Right ventricle myocardium superior (tissue), 1 donor: ENCODE results near the gene PGM1. TPM values are rescaled to one million over a fixed set of nuclear protein-coding genes. Genes with fewer than 3 reads are reported as not detected.

Experiments
- ATAC-seq: fragments of 200-7000 bp; cut with Tn5 transposase; one replicate; pipeline ENCODE4 v1.9.1; 2020; ENCODE audit warnings: mild to moderate bottlenecking; ENCODE audit not compliant: poor library complexity
- DNase-seq: peaks from one replicate; pipeline ENCODE4 v3.0.0-alpha.2; 2020
- intact Hi-C: fragments of 100-400 bp; cut with DNase I; formaldehyde crosslinking; loops from one replicate; pipeline ENCODE4 v1.11.2; 2022
- total RNA-seq: library from RNA; stranded (reverse); fragmentation: NEBNext Ultra II Directional; extraction: Animal tissue kit (Norgen Biotek cat#: 25700); gene quantifications from one replicate; pipeline ENCODE4 v1.2.1, GENCODE V29; 2021
- donor health status: DM: no; HTN: yes; CAD: no; lungs with severe emphysema.

Gene PGM1
- total RNA-seq, 1 donor from 2014 or later: 283 TPM

- DNase-seq (no peak), ATAC-seq (no peak)
- intact Hi-C loops: loop anchor here (5.0 kb wide), 1 partner anchor 618 kb away; no protein-coding TSS in a partner anchor
These were observed 30.7 kb downstream of the PGM1 start for GRCh38 chr1:63623952-63624351.

- peak; percentile 22 for ATAC-seq
- intact Hi-C loops: loop anchor here (5.0 kb wide), 1 partner anchor 617 kb away; no protein-coding TSS in a partner anchor
- no peak for DNase-seq
These were observed 31.7 kb downstream of the PGM1 start for GRCh38 chr1:63624911-63625310.

- peak; percentile 9 for ATAC-seq
- intact Hi-C loops: no loop called here
- DNase-seq: no peak
These were observed 33.0 kb downstream of the PGM1 start for GRCh38 chr1:63626222-63626621.

GRCh38 chr1:63628607-63629006, 35.4 kb downstream of the PGM1 start:
- intact Hi-C loops: no loop called here
- DNase-seq: no peak
- ATAC-seq: no peak

GRCh38 chr1:63630238-63630637, 37.0 kb downstream of the PGM1 start:
- ATAC-seq (no peak), DNase-seq (no peak)
- intact Hi-C loops: no loop called here

- DNase-seq (no peak), ATAC-seq (no peak)
- intact Hi-C loops: no loop called here
These were observed 37.5 kb downstream of the PGM1 start for GRCh38 chr1:63630666-63631065.

GRCh38 chr1:63632110-63632509, 38.9 kb downstream of the PGM1 start:
- no peak for ATAC-seq
- DNase-seq: no peak
- intact Hi-C loops: no loop called here

GRCh38 chr1:63633281-63633680, 40.1 kb downstream of the PGM1 start:
- DNase-seq (no peak), ATAC-seq (no peak)
- intact Hi-C loops: no loop called here

- DNase-seq (no peak), ATAC-seq (no peak)
- intact Hi-C loops: no loop called here
These were observed 41.3 kb downstream of the PGM1 start for GRCh38 chr1:63634471-63634870.

- ATAC-seq: no peak
- intact Hi-C loops: no loop called here
These were observed 42.5 kb downstream of the PGM1 start for GRCh38 chr1:63635681-63636080.

GRCh38 chr1:63636192-63637105, 43.2 kb downstream of the PGM1 start:
- intact Hi-C loops: no loop called here
- no peak for DNase-seq
- no peak for ATAC-seq

More at GRCh38 chr1:63635681-63636080, 42.5 kb downstream of the PGM1 start:
- DNase-seq: no peak

- ATAC-seq (no peak), DNase-seq (no peak)
- intact Hi-C loops: no loop called here
These were observed 45.3 kb downstream of the PGM1 start for GRCh38 chr1:63638471-63638870.

GRCh38 chr1:63638875-63639274, 45.7 kb downstream of the PGM1 start:
- intact Hi-C loops: no loop called here
- no peak for DNase-seq
- no peak for ATAC-seq

- no peak for DNase-seq
- intact Hi-C loops: no loop called here
- no peak for ATAC-seq
These were observed 47.7 kb downstream of the PGM1 start for GRCh38 chr1:63640633-63641567.

- intact Hi-C loops: no loop called here
- no peak for ATAC-seq
- no peak for DNase-seq
These were observed 48.4 kb downstream of the PGM1 start for GRCh38 chr1:63641615-63642014.

GRCh38 chr1:63642901-63643300, 49.7 kb downstream of the PGM1 start:
- peak; percentile 9 for ATAC-seq
- intact Hi-C loops: no loop called here
- no peak for DNase-seq

GRCh38 chr1:63643517-63643916, 50.3 kb downstream of the PGM1 start:
- intact Hi-C loops: no loop called here

GRCh38 chr1:63643926-63644325, 50.7 kb downstream of the PGM1 start:
- DNase-seq (no peak), ATAC-seq (peak; percentile 90)
- intact Hi-C loops: no loop called here

More at GRCh38 chr1:63643517-63643916, 50.3 kb downstream of the PGM1 start:
- DNase-seq (no peak), ATAC-seq (peak; percentile 74)

- no peak for ATAC-seq
- no peak for DNase-seq
These were observed 52.1 kb downstream of the PGM1 start for GRCh38 chr1:63645317-63645716.

More at GRCh38 chr1:63645317-63645716, 52.1 kb downstream of the PGM1 start:
- intact Hi-C loops: no loop called here
